PC-9 (cell line): ENCODE measurements around the gene ENHO.

Experiments
- EZH2 ChIP-seq: fragments of 200-600 bp; sonication (generic); IDR thresholded peaks from 2 replicates; pipeline ENCODE4 v1.8.0; 2017; ENCODE audit warnings: antibody characterized with exemption, low read depth
- TF ChIP-seq, protein P1 (sequence below): fragments of 200-600 bp; sonication (generic); conservative IDR thresholded peaks from 2 replicates; pipeline ENCODE4 v1.6.1; 2017; ENCODE audit warnings: mixed run types, antibody characterized with exemption, mild to moderate bottlenecking, moderate library complexity

DNA sequence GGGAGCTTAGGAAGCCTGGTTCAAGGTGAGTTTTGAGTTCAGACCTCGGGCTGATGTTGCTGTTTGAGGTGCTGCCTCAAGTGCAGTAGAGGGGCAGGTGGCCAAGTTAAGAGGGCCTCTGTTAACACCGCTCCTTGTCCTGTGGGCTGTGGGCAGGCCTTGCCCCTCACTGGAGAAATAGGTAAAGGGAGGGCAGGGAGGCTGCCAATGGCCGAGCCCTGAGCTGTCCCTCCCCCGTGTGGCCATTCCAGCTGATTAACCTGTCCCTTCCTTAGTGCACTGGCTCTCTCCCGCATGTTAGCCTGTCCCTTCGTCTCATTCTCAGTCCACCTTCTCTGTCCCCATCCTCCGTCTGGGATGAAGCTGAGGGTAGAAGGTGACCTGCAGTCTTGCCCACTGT is 45.3 kb upstream of the ENHO start:
- TF ChIP-seq, protein P1, sequence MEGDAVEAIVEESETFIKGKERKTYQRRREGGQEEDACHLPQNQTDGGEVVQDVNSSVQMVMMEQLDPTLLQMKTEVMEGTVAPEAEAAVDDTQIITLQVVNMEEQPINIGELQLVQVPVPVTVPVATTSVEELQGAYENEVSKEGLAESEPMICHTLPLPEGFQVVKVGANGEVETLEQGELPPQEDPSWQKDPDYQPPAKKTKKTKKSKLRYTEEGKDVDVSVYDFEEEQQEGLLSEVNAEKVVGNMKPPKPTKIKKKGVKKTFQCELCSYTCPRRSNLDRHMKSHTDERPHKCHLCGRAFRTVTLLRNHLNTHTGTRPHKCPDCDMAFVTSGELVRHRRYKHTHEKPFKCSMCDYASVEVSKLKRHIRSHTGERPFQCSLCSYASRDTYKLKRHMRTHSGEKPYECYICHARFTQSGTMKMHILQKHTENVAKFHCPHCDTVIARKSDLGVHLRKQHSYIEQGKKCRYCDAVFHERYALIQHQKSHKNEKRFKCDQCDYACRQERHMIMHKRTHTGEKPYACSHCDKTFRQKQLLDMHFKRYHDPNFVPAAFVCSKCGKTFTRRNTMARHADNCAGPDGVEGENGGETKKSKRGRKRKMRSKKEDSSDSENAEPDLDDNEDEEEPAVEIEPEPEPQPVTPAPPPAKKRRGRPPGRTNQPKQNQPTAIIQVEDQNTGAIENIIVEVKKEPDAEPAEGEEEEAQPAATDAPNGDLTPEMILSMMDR: no peak
- TF ChIP-seq EZH2: no peak
